ENCODE measurements around the gene MRPS15.

MRPS15 gene

GRCh38 chr1:36458910-36459309, 5.3 kb downstream of the MRPS15 start:
- no peak for DNase-seq (ENCODE audit: low read depth, low spot score)

- DNase-seq (ENCODE audit: low read depth, low spot score), result peak; percentile 90
Measured at GRCh38 chr1:36457691-36458090, 6.5 kb downstream of the MRPS15 start.

- DNase-seq (ENCODE audit: low read depth, low spot score), result no peak
Measured at GRCh38 chr1:36456391-36456928, 7.7 kb downstream of the MRPS15 start.

- no peak for DNase-seq (ENCODE audit: low read depth, low spot score)
Measured at GRCh38 chr1:36455386-36455785, 8.8 kb downstream of the MRPS15 start.

GRCh38 chr1:36453600-36454388, 10.4 kb downstream of the MRPS15 start:
- no peak for DNase-seq (ENCODE audit: low read depth, low spot score)

GRCh38 chr1:36453051-36453450, 11.1 kb downstream of the MRPS15 start:
- no peak for DNase-seq (ENCODE audit: low read depth, low spot score)

- DNase-seq (ENCODE audit: low read depth, low spot score), result no peak
Measured at GRCh38 chr1:36450919-36451305, 13.3 kb downstream of the MRPS15 start.

- DNase-seq (ENCODE audit: low read depth, low spot score), result peak; percentile 80
Measured at GRCh38 chr1:36450270-36450918, 13.8 kb downstream of the MRPS15 start, which contains the start of gene OSCP1. TSS of gene OSCP1 (minus strand) at chr1:36450451. CDS start at chr1:36450369, 82 bp downstream.

GRCh38 chr1:36448530-36449056, 15.6 kb downstream of the MRPS15 start:
- no peak for DNase-seq (ENCODE audit: low read depth, low spot score)

- no peak for DNase-seq (ENCODE audit: low read depth, low spot score)
Measured at GRCh38 chr1:36447450-36447849, 16.7 kb downstream of the MRPS15 start.

- no peak for DNase-seq (ENCODE audit: low read depth, low spot score)
Measured at GRCh38 chr1:36446746-36447145, 17.4 kb downstream of the MRPS15 start.

GRCh38 chr1:36446271-36446670, 17.9 kb downstream of the MRPS15 start:
- no peak for DNase-seq (ENCODE audit: low read depth, low spot score)

GRCh38 chr1:36443297-36443696, 20.9 kb downstream of the MRPS15 start:
- no peak for DNase-seq (ENCODE audit: low read depth, low spot score)

- no peak for DNase-seq (ENCODE audit: low read depth, low spot score)
Measured at GRCh38 chr1:36442337-36442736, 21.8 kb downstream of the MRPS15 start.

GRCh38 chr1:36440646-36441045, 23.5 kb downstream of the MRPS15 start:
- DNase-seq (ENCODE audit: low read depth, low spot score), result no peak

- no peak for DNase-seq (ENCODE audit: low read depth, low spot score)
Measured at GRCh38 chr1:36440044-36440443, 24.1 kb downstream of the MRPS15 start.

GRCh38 chr1:36438715-36439114, 25.5 kb downstream of the MRPS15 start:
- no peak for DNase-seq (ENCODE audit: low read depth, low spot score)

GRCh38 chr1:36436821-36437220, 27.4 kb downstream of the MRPS15 start:
- DNase-seq (ENCODE audit: low read depth, low spot score), result no peak

GRCh38 chr1:36433102-36433501, 31.1 kb downstream of the MRPS15 start:
- no peak for DNase-seq (ENCODE audit: low read depth, low spot score)

GRCh38 chr1:36432616-36433015, 31.6 kb downstream of the MRPS15 start:
- DNase-seq (ENCODE audit: low read depth, low spot score), result no peak

GRCh38 chr1:36425791-36426190, 38.4 kb downstream of the MRPS15 start:
- no peak for DNase-seq (ENCODE audit: low read depth, low spot score)

- DNase-seq (ENCODE audit: low read depth, low spot score), result no peak
Measured at GRCh38 chr1:36421649-36422048, 42.5 kb downstream of the MRPS15 start.
